HG02571 (cell line): ENCODE measurements around the gene CLECL1.
"Not testable (repeated sequence)": the region's sequence is repeated elsewhere in the genome, so short reads cannot be mapped to it uniquely, and the experiment has no call there.

Source experiments
- ATAC-seq: cut with Tn5 transposase; IDR thresholded peaks from one replicate; pipeline ENCODE4 v1.9.1; 2021; ENCODE audit warnings: mild to moderate bottlenecking, moderate library complexity; ENCODE audit not compliant: unreplicated experiment

CLECL1 gene

GRCh38 chr12:9724023-9724422 is 8.9 kb downstream of the CLECL1 start:
- ATAC-seq: no peak

- peak; percentile 48 for ATAC-seq
Measured at GRCh38 chr12:9721394-9722092, 11.4 kb downstream of the CLECL1 start.

- no peak for ATAC-seq
Measured at GRCh38 chr12:9719790-9720189, 13.1 kb downstream of the CLECL1 start.

GRCh38 chr12:9718968-9719367 is 13.9 kb downstream of the CLECL1 start:
- ATAC-seq: no peak

GRCh38 chr12:9717070-9717925 is 15.6 kb downstream of the CLECL1 start:
- ATAC-seq: peak; percentile 41

- ATAC-seq: peak; percentile 44
Measured at GRCh38 chr12:9713032-9713558, 19.8 kb downstream of the CLECL1 start.

- ATAC-seq: no peak
Measured at GRCh38 chr12:9711664-9712063, 21.2 kb downstream of the CLECL1 start.

- ATAC-seq: no peak
Measured at GRCh38 chr12:9710584-9711375, 22.1 kb downstream of the CLECL1 start.

- no peak for ATAC-seq
Measured at GRCh38 chr12:9708853-9709252, 24.0 kb downstream of the CLECL1 start.

GRCh38 chr12:9707864-9708808 is 24.8 kb downstream of the CLECL1 start:
- no peak for ATAC-seq

- ATAC-seq: no peak
Measured at GRCh38 chr12:9707356-9707755, 25.5 kb downstream of the CLECL1 start.

- no peak for ATAC-seq
Measured at GRCh38 chr12:9706086-9706685, 26.7 kb downstream of the CLECL1 start.

- ATAC-seq: not testable (repeated sequence)
Measured at GRCh38 chr12:9704561-9704960, 28.3 kb downstream of the CLECL1 start.

GRCh38 chr12:9702255-9702654 is 30.6 kb downstream of the CLECL1 start:
- ATAC-seq: no peak

- ATAC-seq: no peak
Measured at GRCh38 chr12:9701380-9702154, 31.3 kb downstream of the CLECL1 start.

- no peak for ATAC-seq
Measured at GRCh38 chr12:9700606-9700956, 32.3 kb downstream of the CLECL1 start.

GRCh38 chr12:9699898-9700605 is 32.8 kb downstream of the CLECL1 start:
- ATAC-seq: no peak

GRCh38 chr12:9699269-9699897 is 33.5 kb downstream of the CLECL1 start:
- ATAC-seq: no peak
